Adrenal gland (tissue), 5 donors: ENCODE measurements around the gene CACNG6.

Source experiments
- CTCF ChIP-seq, 6 experiments: fragments of 450-650 bp in 4 of 6; fragments of 200-600 bp in 2 of 6; sonication (generic) in 1 of 6; IDR thresholded peaks; 1 replicate in 5 of 6; 2 replicates in 1 of 6; pipeline versions ENCODE4 v1.5.1 to v1.8.0; 2016 to 2021; ENCODE audit warnings: antibody characterized with exemption in 6 of 6, mild to moderate bottlenecking in 2 of 6, moderate library complexity in 1 of 6
- POLR2A ChIP-seq, 2 donors: fragments of 450-650 bp; IDR thresholded peaks; one replicate each; pipeline ENCODE4 v1.6.1; 2017; ENCODE audit warnings: antibody characterized with exemption in 2 of 2, mild to moderate bottlenecking in 2 of 2, moderate library complexity in 1 of 2
- donor health status: DM: no; HTN: no; CAD: no.

GRCh38 chr19:53958168-53958571 is 33.3 kb upstream of the CACNG6 start:
- TF ChIP-seq CTCF (IDR thresholded peaks at IDR 0.05) (no peak), POLR2A (IDR thresholded peaks at IDR 0.05) (no peak)
